SH-SY5Y (cell line): ENCODE measurements around the gene RNF186.

ENCODE experiments used
- GATA2 ChIP-seq: IDR thresholded peaks from 2 replicates; pipeline ENCODE4 v1.6.1; 2011; ENCODE audit warnings: mild to moderate bottlenecking, low read depth, low read length
- GATA3 ChIP-seq: IDR thresholded peaks from 2 replicates; pipeline ENCODE4 v1.6.1; 2011; ENCODE audit warnings: low read depth, mild to moderate bottlenecking, low read length, moderate library complexity

GRCh38 chr1:19845555-19845954, 30.5 kb upstream of the RNF186 start:
- TF ChIP-seq GATA2 (no peak), GATA3 (no peak)
